CD4-positive, alpha-beta T cell (primary cell): ENCODE data around the gene WWOX. TPM values are rescaled to one million over a fixed set of nuclear protein-coding genes. Genes with fewer than 3 reads are reported as not detected.

Experiments used
- ATAC-seq: fragments of 200-7000 bp; cut with Tn5 transposase; one replicate; pipeline ENCODE4 v1.10.0; 2022; ENCODE audit warnings: mild to moderate bottlenecking; ENCODE audit not compliant: poor library complexity
- CTCF ChIA-PET: fragments of 350-600 bp; sonication (Branson Sonifier 250); formaldehyde crosslinking; loops from one replicate; lab custom pipeline; 2021; ENCODE audit warnings: antibody characterized with exemption, inconsistent platforms; lab: Charles Lee
- POLR2A ChIA-PET: fragments of 350-600 bp; sonication (Branson Sonifier 250); formaldehyde crosslinking; loops from one replicate; lab custom pipeline; 2021; ENCODE audit warnings: antibody characterized with exemption, inconsistent platforms; lab: Charles Lee
- DNase-seq, 14 experiments: peaks; one replicate each; pipeline ENCODE4 v3.0.0-alpha.2; 2013 to 2020; ENCODE audit warnings: mixed read lengths in 2 of 14
- H3K27ac ChIP-seq, 2 donors: one replicate each; pipeline versions ENCODE4 v1.5.1 to v1.7.0; 2013; ENCODE audit warnings: low read length in 2 of 2, low read depth in 1 of 2, mild to moderate bottlenecking in 1 of 2
- H3K27me3 ChIP-seq, 2 experiments: 1 replicate in 1 of 2; 2 replicates in 1 of 2; pipeline versions ENCODE4 v1.6.1 to v1.7.0; 2013; ENCODE audit warnings: low read length in 2 of 2, control low read depth in 1 of 2, mild to moderate bottlenecking in 1 of 2, moderate library complexity in 1 of 2; ENCODE audit not compliant: insufficient read depth in 2 of 2, control insufficient read depth in 1 of 2
- H3K36me3 ChIP-seq: one replicate; pipeline ENCODE4 v1.6.1; 2013; ENCODE audit warnings: low read length, control low read depth; ENCODE audit not compliant: insufficient read depth
- H3K4me1 ChIP-seq: one replicate; pipeline ENCODE4 v1.6.1; 2013; ENCODE audit warnings: low read length, control low read depth; ENCODE audit not compliant: insufficient read depth
- H3K4me3 ChIP-seq: one replicate; pipeline ENCODE4 v1.5.1; 2013; ENCODE audit warnings: mild to moderate bottlenecking, low read length, moderate library complexity
- H3K9me3 ChIP-seq, 2 experiments: 1 replicate in 1 of 2; 2 replicates in 1 of 2; pipeline versions ENCODE4 v1.6.1 to v1.7.0; 2013; ENCODE audit warnings: low read length in 2 of 2, mild to moderate bottlenecking in 2 of 2, control low read depth in 1 of 2, moderate library complexity in 1 of 2; ENCODE audit not compliant: control insufficient read depth in 1 of 2, insufficient read depth in 1 of 2
- H3K27ac Mint-ChIP-seq: one replicate; pipeline ENCODE4 v1.8.0; 2020; ENCODE audit warnings: mixed read lengths
- H3K27me3 Mint-ChIP-seq: one replicate; pipeline ENCODE4 v1.8.0; 2021; ENCODE audit warnings: mixed read lengths
- H3K36me3 Mint-ChIP-seq: one replicate; pipeline ENCODE4 v1.8.0; 2021; ENCODE audit warnings: low read depth, mixed read lengths
- H3K4me1 Mint-ChIP-seq: one replicate; pipeline ENCODE4 v1.8.0; 2021; ENCODE audit warnings: low read depth, mixed read lengths
- H3K4me3 Mint-ChIP-seq: one replicate; pipeline ENCODE4 v1.8.0; 2020; ENCODE audit warnings: mild to moderate bottlenecking, mixed read lengths
- H3K9me3 Mint-ChIP-seq: one replicate; pipeline ENCODE4 v1.8.0; 2020; ENCODE audit warnings: mixed read lengths
- intact Hi-C, 2 experiments: fragments of 100-400 bp; cut with DNase I in 1 of 2; cut with micrococcal nuclease in 1 of 2; formaldehyde crosslinking; loops; one replicate each; pipeline versions ENCODE4 v1.15.1 to v1.9.0; 2023 to 2025; cut with DNase I, micrococcal nuclease
- total RNA-seq, 174 experiments: library from RNA in 2 of 174; stranded (reverse) in 2 of 174; gene quantifications; one replicate each; pipeline ENCODE4 v1.2.3 and lab custom pipeline; 2021 to 2026
- TF ChIP-seq, protein P1 (sequence below): fragments of 200-600 bp; IDR thresholded peaks from one replicate; pipeline ENCODE4 v1.8.0; 2022; ENCODE audit warnings: antibody characterized with exemption, mild to moderate bottlenecking

WWOX gene
- total RNA-seq, 2 experiments from 2014 or later: 19.3 to 21.7 TPM

DNA sequence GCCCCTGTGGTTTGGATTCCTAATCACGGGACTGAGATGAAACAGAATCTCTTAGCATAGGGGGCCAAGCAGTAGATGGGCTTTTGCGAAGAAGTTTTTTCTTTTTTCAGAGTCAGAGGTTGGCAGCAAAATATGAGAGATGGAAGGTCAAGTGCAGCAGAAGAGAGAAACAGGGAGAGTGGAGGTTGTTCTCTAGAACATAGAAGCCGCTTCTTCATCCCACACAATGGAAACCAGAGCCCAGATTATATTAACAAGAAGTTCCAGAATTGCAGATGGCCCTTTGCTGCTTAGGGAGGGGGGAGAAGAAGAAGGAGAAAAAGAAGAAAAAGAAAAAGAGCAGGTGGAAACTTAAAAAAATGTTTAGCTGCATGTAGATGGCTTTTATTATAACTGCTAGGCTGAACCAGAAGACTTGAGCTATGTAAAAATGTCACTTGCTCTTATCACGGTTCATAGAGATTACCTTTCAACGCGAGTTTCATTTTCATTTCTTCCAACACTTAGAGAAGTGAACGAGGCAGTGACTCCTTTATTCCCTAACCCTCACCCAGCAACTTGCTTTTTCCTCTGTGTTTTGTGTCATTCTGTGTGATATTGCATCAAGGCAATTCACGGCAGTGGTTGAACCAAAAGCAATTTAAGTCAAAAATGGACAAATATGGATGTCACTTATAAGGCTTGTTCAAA, 737.5 kb downstream of the WWOX start:
- Histone ChIP-seq H3K9me3 (no peaks in the 10 kb centered on the region), H3K27me3 (no peaks in the 10 kb centered on the region), H3K27ac (no peak overlapping the region), H3K36me3 (no peaks in the 10 kb centered on the region), H3K4me3 (peak overlapping the region; percentile 36), H3K4me1 (peaks cover 8% of the 10 kb centered on the region)
- H3K27ac Mint-ChIP-seq: no peak overlapping the region
- no peaks in the 10 kb centered on the region for H3K27me3 Mint-ChIP-seq
- ChIA-PET POLR2A (no interaction called here), CTCF (no interaction called here)
- no peak for ATAC-seq
- peak in 2 of 14 experiments; percentile 14 to 18 for DNase-seq
- H3K4me1 Mint-ChIP-seq: peaks cover 8% of the 10 kb centered on the region
- H3K4me3 Mint-ChIP-seq: peak overlapping the region; percentile 55
- H3K9me3 Mint-ChIP-seq: no peaks in the 10 kb centered on the region
- TF ChIP-seq, protein P1, sequence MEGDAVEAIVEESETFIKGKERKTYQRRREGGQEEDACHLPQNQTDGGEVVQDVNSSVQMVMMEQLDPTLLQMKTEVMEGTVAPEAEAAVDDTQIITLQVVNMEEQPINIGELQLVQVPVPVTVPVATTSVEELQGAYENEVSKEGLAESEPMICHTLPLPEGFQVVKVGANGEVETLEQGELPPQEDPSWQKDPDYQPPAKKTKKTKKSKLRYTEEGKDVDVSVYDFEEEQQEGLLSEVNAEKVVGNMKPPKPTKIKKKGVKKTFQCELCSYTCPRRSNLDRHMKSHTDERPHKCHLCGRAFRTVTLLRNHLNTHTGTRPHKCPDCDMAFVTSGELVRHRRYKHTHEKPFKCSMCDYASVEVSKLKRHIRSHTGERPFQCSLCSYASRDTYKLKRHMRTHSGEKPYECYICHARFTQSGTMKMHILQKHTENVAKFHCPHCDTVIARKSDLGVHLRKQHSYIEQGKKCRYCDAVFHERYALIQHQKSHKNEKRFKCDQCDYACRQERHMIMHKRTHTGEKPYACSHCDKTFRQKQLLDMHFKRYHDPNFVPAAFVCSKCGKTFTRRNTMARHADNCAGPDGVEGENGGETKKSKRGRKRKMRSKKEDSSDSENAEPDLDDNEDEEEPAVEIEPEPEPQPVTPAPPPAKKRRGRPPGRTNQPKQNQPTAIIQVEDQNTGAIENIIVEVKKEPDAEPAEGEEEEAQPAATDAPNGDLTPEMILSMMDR: no peak
- no peaks in the 10 kb centered on the region for H3K36me3 Mint-ChIP-seq
- intact Hi-C loops: no loop called here

DNA sequence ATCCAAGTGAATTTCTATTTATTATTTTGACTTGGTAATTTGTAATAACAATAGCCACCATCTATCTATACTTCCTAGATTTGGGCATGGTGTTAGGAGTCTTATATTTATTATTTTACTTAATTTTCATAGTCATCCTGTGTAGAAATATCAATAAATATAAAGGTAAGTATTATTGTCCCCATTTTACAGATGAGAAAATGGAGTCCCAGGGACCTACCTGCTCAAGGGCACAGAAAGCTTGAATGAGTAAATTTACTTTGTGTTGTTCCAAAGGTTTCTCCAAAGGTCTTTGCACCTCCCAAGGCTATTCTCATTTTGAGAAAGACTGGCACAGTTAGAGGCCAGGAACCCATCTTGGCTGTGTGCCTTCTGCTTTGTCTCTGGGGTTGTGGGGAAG, 738.3 kb downstream of the WWOX start:
- Mint-ChIP-seq H3K36me3 (no peaks in the 10 kb centered on the region), H3K4me1 (peaks cover 8% of the 10 kb centered on the region), H3K4me3 (no peak overlapping the region), H3K9me3 (no peaks in the 10 kb centered on the region), H3K27me3 (no peaks in the 10 kb centered on the region), H3K27ac (no peak overlapping the region)
- DNase-seq (no peak), ATAC-seq (no peak)
- no peak overlapping the region for H3K4me3 ChIP-seq
- no peaks in the 10 kb centered on the region for H3K9me3 ChIP-seq
- H3K27me3 ChIP-seq: no peaks in the 10 kb centered on the region
- intact Hi-C loops: no loop called here
- ChIA-PET CTCF (no interaction called here), POLR2A (no interaction called here)
- peaks cover 8% of the 10 kb centered on the region for H3K4me1 ChIP-seq
- TF ChIP-seq, protein P1: no peak
- H3K36me3 ChIP-seq: no peaks in the 10 kb centered on the region
- H3K27ac ChIP-seq: no peak overlapping the region

DNA sequence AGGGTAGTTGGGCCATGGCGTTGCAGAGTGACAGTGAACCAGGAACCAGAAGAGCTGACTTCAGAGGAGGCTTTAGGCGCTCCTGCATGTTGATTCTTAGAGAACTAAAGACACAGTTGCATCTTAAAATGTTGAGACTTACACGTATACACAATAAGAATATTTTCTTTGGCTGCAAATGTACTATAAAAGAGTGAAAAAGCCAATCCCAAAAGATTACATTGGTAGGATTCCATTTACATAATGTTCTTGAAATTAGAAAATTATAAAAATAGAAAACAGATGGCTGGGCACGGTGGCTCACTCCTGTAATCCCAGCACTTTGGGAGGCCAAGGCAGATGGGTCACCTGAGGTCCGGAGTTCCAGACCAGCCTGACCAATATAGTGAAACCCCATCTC, 738.8 kb downstream of the WWOX start:
- Mint-ChIP-seq H3K4me1 (peaks cover 8% of the 10 kb centered on the region), H3K4me3 (no peak overlapping the region), H3K9me3 (no peaks in the 10 kb centered on the region), H3K36me3 (no peaks in the 10 kb centered on the region), H3K27ac (no peak overlapping the region), H3K27me3 (no peaks in the 10 kb centered on the region)
- H3K9me3 ChIP-seq: no peaks in the 10 kb centered on the region
- no peak for ATAC-seq
- TF ChIP-seq, protein P1: no peak
- ChIA-PET POLR2A (no interaction called here), CTCF (no interaction called here)
- H3K4me3 ChIP-seq: no peak overlapping the region
- H3K36me3 ChIP-seq: no peaks in the 10 kb centered on the region
- H3K27ac ChIP-seq: no peak overlapping the region
- H3K27me3 ChIP-seq: no peaks in the 10 kb centered on the region
- no peak for DNase-seq
- intact Hi-C loops: no loop called here
- peaks cover 8% of the 10 kb centered on the region for H3K4me1 ChIP-seq
